Esophagus muscularis mucosa (tissue), 4 donors: ENCODE measurements around the gene GRID1. TPM values are rescaled to one million over a fixed set of nuclear protein-coding genes. Genes with fewer than 3 reads are reported as not detected.

Experiments
- DNase-seq: peaks from one replicate; pipeline ENCODE4 v3.0.0-alpha.2; 2017; ENCODE audit errors: extremely low spot score
- H3K27ac ChIP-seq, 4 donors: fragments of 200-600 bp; sonication (generic); replicated peaks in 1 of 4; 1 replicate in 3 of 4; 2 replicates in 1 of 4; pipeline ENCODE4 v1.5.1; 2016 to 2019; ENCODE audit warnings: mild to moderate bottlenecking in 1 of 4
- H3K27me3 ChIP-seq, 4 donors: fragments of 200-600 bp; sonication (generic); one replicate each; pipeline versions ENCODE4 v1.5.1 to v1.6.0; 2016 to 2019
- H3K36me3 ChIP-seq, 4 donors: fragments of 200-600 bp; sonication (generic); one replicate each; pipeline ENCODE4 v1.5.1; 2016 to 2019
- H3K4me1 ChIP-seq, 4 donors: fragments of 200-600 bp; sonication (generic); one replicate each; pipeline ENCODE4 v1.5.1; 2016 to 2019
- H3K4me3 ChIP-seq, 4 donors: fragments of 200-600 bp; sonication (generic); 1 replicate in 2 of 4; 2 replicates in 2 of 4; pipeline ENCODE4 v1.5.1; 2016 to 2019; ENCODE audit warnings: mild to moderate bottlenecking in 4 of 4, moderate library complexity in 1 of 4
- H3K9me3 ChIP-seq, 4 donors: fragments of 200-600 bp; sonication (generic); 1 replicate in 3 of 4; 2 replicates in 1 of 4; pipeline ENCODE4 v1.5.1; 2016 to 2019
- CTCF ChIP-seq, 3 experiments: fragments of 200-600 bp in 2 of 3; fragments of 450-650 bp in 1 of 3; sonication (generic) in 2 of 3; IDR thresholded peaks; one replicate each; pipeline ENCODE4 v1.5.1; 2017 to 2019; ENCODE audit warnings: antibody characterized with exemption in 3 of 3, mild to moderate bottlenecking in 2 of 3, moderate library complexity in 1 of 3
- EP300 ChIP-seq: sonication (generic); formaldehyde crosslinking; IDR thresholded peaks from one replicate; pipeline ENCODE4 v1.6.1; 2017; ENCODE audit warnings: antibody characterized with exemption
- POLR2A ChIP-seq: fragments of 450-650 bp; IDR thresholded peaks from one replicate; pipeline ENCODE4 v1.6.1; 2017; ENCODE audit warnings: antibody characterized with exemption, moderate library complexity, mild to moderate bottlenecking, low read depth
- POLR2AphosphoS5 ChIP-seq, 2 donors: sonication (generic); formaldehyde crosslinking; IDR thresholded peaks; one replicate each; pipeline ENCODE4 v1.6.1; 2017; ENCODE audit warnings: antibody characterized with exemption in 2 of 2
- WGBS: methylation state at CpG from one replicate; pipeline ENCODE4 v1.1.5; 2018; 5-methylcytosine and 5-hydroxymethylcytosine counted together
- intact Hi-C: fragments of 100-400 bp; cut with DNase I; formaldehyde crosslinking; loops from one replicate; pipeline ENCODE4 v1.15.1; 2023
- total RNA-seq, 4 donors: library from RNA; depleted of rRNA; stranded (reverse); fragments of >200 nt; gene quantifications; one replicate each; pipeline versions ENCODE4 v1.1.0 to v1.2.1, GENCODE V29; 2016

The GRID1 gene
- total RNA-seq, 4 donors from 2014 or later = under 0.01 to 1.3 (median 1.1) TPM

- 97% methylated on average over 2 of the region's 4 CpGs for WGBS
- no peak for DNase-seq
- Histone ChIP-seq H3K4me3 (no peak overlapping the region), H3K4me1 (no peaks in the 10 kb centered on the region), H3K9me3 (no peaks in the 10 kb centered on the region), H3K27ac (no peak overlapping the region), H3K27me3 (no peaks in the 10 kb centered on the region), H3K36me3 (no peaks in the 10 kb centered on the region)
- intact Hi-C loops = no loop called here
- TF ChIP-seq EP300 (no peak), CTCF (IDR thresholded peaks at IDR 0.05) (no peak), POLR2A (no peak), POLR2AphosphoS5 (IDR thresholded peaks at IDR 0.05) (no peak)
Measured at GRCh38 chr10:85679710-85680109, 686.9 kb downstream of the GRID1 start.

GRCh38 chr10:85679061-85679460 is 687.5 kb downstream of the GRID1 start:
- 71% methylated on average over 2 of the region's 2 CpGs for WGBS
- no peak for DNase-seq
- TF ChIP-seq CTCF (IDR thresholded peaks at IDR 0.05) = no peak
- TF ChIP-seq POLR2AphosphoS5 (IDR thresholded peaks at IDR 0.05) = no peak
- no peak for TF ChIP-seq POLR2A
- TF ChIP-seq EP300 = no peak
- Histone ChIP-seq H3K9me3 (no peaks in the 10 kb centered on the region), H3K4me3 (no peak overlapping the region), H3K27me3 (no peaks in the 10 kb centered on the region), H3K4me1 (no peaks in the 10 kb centered on the region), H3K27ac (no peak overlapping the region), H3K36me3 (no peaks in the 10 kb centered on the region)
- intact Hi-C loops = no loop called here

GRCh38 chr10:85674851-85675250 is 691.7 kb downstream of the GRID1 start:
- no peak overlapping the region for H3K27ac ChIP-seq
- intact Hi-C loops = no loop called here
- H3K36me3 ChIP-seq = no peaks in the 10 kb centered on the region
- WGBS = 57% methylated on average over 4 of the region's 4 CpGs
- no peaks in the 10 kb centered on the region for H3K4me1 ChIP-seq
- H3K4me3 ChIP-seq = no peak overlapping the region
- H3K9me3 ChIP-seq = peaks cover 0 to 16% (median 13%) of the 10 kb centered on the region in 4 donors
- H3K27me3 ChIP-seq = no peaks in the 10 kb centered on the region
- no peak for DNase-seq
- no peak for TF ChIP-seq EP300
- TF ChIP-seq CTCF (IDR thresholded peaks at IDR 0.05) = no peak
- no peak for TF ChIP-seq POLR2A
- TF ChIP-seq POLR2AphosphoS5 (IDR thresholded peaks at IDR 0.05) = no peak

GRCh38 chr10:85673270-85673669 is 693.3 kb downstream of the GRID1 start:
- Histone ChIP-seq H3K9me3 (peaks cover 0 to 16% (median 13%) of the 10 kb centered on the region in 4 donors), H3K36me3 (no peaks in the 10 kb centered on the region), H3K27me3 (no peaks in the 10 kb centered on the region), H3K27ac (no peak overlapping the region), H3K4me1 (no peaks in the 10 kb centered on the region), H3K4me3 (no peak overlapping the region)
- TF ChIP-seq CTCF (IDR thresholded peaks at IDR 0.05) (no peak), POLR2A (no peak), POLR2AphosphoS5 (IDR thresholded peaks at IDR 0.05) (no peak), EP300 (no peak)
- WGBS = 75% methylated on average over 1 of the region's 1 CpG
- peak; percentile 8 for DNase-seq
- intact Hi-C loops = no loop called here

GRCh38 chr10:85671530-85671929 is 695.1 kb downstream of the GRID1 start:
- Histone ChIP-seq H3K4me3 (no peak overlapping the region), H3K4me1 (no peaks in the 10 kb centered on the region), H3K36me3 (no peaks in the 10 kb centered on the region), H3K27me3 (no peaks in the 10 kb centered on the region), H3K27ac (no peak overlapping the region), H3K9me3 (peaks cover 0 to 16% (median 13%) of the 10 kb centered on the region in 4 donors)
- intact Hi-C loops = no loop called here
- 97% methylated on average over 1 of the region's 1 CpG for WGBS
- no peak for TF ChIP-seq EP300
- TF ChIP-seq POLR2AphosphoS5 (IDR thresholded peaks at IDR 0.05) = no peak
- no peak for TF ChIP-seq CTCF (IDR thresholded peaks at IDR 0.05)
- no peak for TF ChIP-seq POLR2A
- DNase-seq = no peak
